OCI-LY7 (cell line): ENCODE measurements around the gene NCS1. TPM values are rescaled to one million over a fixed set of nuclear protein-coding genes. Genes with fewer than 3 reads are reported as not detected.

ENCODE experiments used
- BruUV-seq: library from RNA; stranded (reverse); fragments of 400-500 nt; replicated peaks from 2 replicates; lab custom pipeline; 2021; lab: Mats Ljungman, UMichigan
- CTCF ChIA-PET: fragments of 300-600 bp; sonication (Branson Sonifier 250); formaldehyde crosslinking; loops from one replicate; lab custom pipeline; 2022; ENCODE audit warnings: antibody characterized with exemption; ENCODE audit not compliant: unreplicated experiment; lab: Charles Lee
- POLR2A ChIA-PET: fragments of 300-600 bp; sonication (Branson Sonifier 250); formaldehyde crosslinking; loops from one replicate; lab custom pipeline; 2022; ENCODE audit warnings: antibody characterized with exemption; lab: Charles Lee
- DNase-seq: peaks from one replicate; pipeline ENCODE4 v3.0.0-alpha.2; 2015; ENCODE audit warnings: low spot score
- H2AFZ ChIP-seq: fragments of 200-600 bp; sonication (generic), shearing (Covaris generic); 2 replicates; pipeline ENCODE4 v1.6.1; 2014; ENCODE audit warnings: mild to moderate bottlenecking, antibody characterized with exemption, low read length, moderate library complexity
- H3K27ac ChIP-seq: fragments of 200-600 bp; sonication (generic); 2 replicates; pipeline ENCODE4 v1.5.1; 2014; ENCODE audit warnings: mixed run types, low read depth, mild to moderate bottlenecking, moderate library complexity, low read length, inconsistent platforms; ENCODE audit not compliant: poor library complexity, severe bottlenecking
- H3K36me3 ChIP-seq: fragments of 200-600 bp; sonication (generic); 2 replicates; pipeline ENCODE4 v1.6.1; 2014; ENCODE audit warnings: mild to moderate bottlenecking, antibody characterized with exemption, low read length, moderate library complexity, mixed read lengths; ENCODE audit not compliant: insufficient read depth
- H3K4me1 ChIP-seq: fragments of 200-600 bp; sonication (generic); 2 replicates; pipeline ENCODE4 v1.5.1; 2014; ENCODE audit warnings: mild to moderate bottlenecking, low read length; ENCODE audit not compliant: insufficient read depth, poor library complexity, severe bottlenecking
- H3K4me2 ChIP-seq: fragments of 200-600 bp; sonication (generic); 2 replicates; pipeline ENCODE4 v1.6.1; 2014; ENCODE audit warnings: mild to moderate bottlenecking, low read length
- H3K4me3 ChIP-seq: fragments of 200-600 bp; sonication (generic); 2 replicates; pipeline ENCODE4 v1.5.1; 2014; ENCODE audit warnings: mild to moderate bottlenecking, low read depth, low read length; ENCODE audit not compliant: poor library complexity, severe bottlenecking
- H3K79me2 ChIP-seq: fragments of 200-600 bp; sonication (generic); 2 replicates; pipeline ENCODE4 v1.6.1; 2016; ENCODE audit warnings: low read depth, mild to moderate bottlenecking, low read length, moderate library complexity, mixed read lengths; ENCODE audit not compliant: insufficient read depth
- H3K9me2 ChIP-seq: fragments of 200-600 bp; sonication (generic); 2 replicates; pipeline ENCODE4 v1.6.1; 2016; ENCODE audit warnings: mild to moderate bottlenecking, low read length, mixed read lengths; ENCODE audit not compliant: insufficient read depth
- H3K9me3 ChIP-seq: fragments of 200-600 bp; sonication (generic); 2 replicates; pipeline ENCODE4 v1.6.1; 2014; ENCODE audit warnings: mild to moderate bottlenecking, mixed run types, low read length, mixed read lengths
- H4K20me1 ChIP-seq: fragments of 200-600 bp; sonication (generic); 2 replicates; pipeline ENCODE4 v1.6.1; 2014; ENCODE audit warnings: mild to moderate bottlenecking, antibody characterized with exemption, low read length, moderate library complexity, mixed read lengths; ENCODE audit not compliant: insufficient read depth
- EZH2phosphoT487 ChIP-seq: fragments of 200-600 bp; sonication (generic); IDR thresholded peaks from 2 replicates; pipeline ENCODE4 v1.6.1; 2018; ENCODE audit warnings: low read depth, borderline replicate concordance, mild to moderate bottlenecking, mixed run types, antibody characterized with exemption, low read length, moderate library complexity, mixed read lengths
- intact Hi-C: fragments of 100-400 bp; cut with micrococcal nuclease; formaldehyde crosslinking; loops from one replicate; pipeline ENCODE4 v1.10.0; 2022; ENCODE audit not compliant: unreplicated experiment
- total RNA-seq, 2 experiments: library from RNA; depleted of rRNA in 1 of 2; stranded (reverse); fragments of >200 nt in 1 of 2; shearing (Covaris generic) in 1 of 2; gene quantifications; 2 replicates each; pipeline ENCODE4 v1.2.3, GENCODE V29; 2014 to 2022
- TF ChIP-seq, protein P1 (sequence below): fragments of 200-600 bp; sonication (generic); conservative IDR thresholded peaks from 2 replicates; pipeline ENCODE4 v1.5.1; 2014; ENCODE audit warnings: mild to moderate bottlenecking, antibody characterized with exemption, low read length, moderate library complexity, mixed read lengths

NCS1 gene
- total RNA-seq, 2 experiments from 2014 or later, result not detected

DNA sequence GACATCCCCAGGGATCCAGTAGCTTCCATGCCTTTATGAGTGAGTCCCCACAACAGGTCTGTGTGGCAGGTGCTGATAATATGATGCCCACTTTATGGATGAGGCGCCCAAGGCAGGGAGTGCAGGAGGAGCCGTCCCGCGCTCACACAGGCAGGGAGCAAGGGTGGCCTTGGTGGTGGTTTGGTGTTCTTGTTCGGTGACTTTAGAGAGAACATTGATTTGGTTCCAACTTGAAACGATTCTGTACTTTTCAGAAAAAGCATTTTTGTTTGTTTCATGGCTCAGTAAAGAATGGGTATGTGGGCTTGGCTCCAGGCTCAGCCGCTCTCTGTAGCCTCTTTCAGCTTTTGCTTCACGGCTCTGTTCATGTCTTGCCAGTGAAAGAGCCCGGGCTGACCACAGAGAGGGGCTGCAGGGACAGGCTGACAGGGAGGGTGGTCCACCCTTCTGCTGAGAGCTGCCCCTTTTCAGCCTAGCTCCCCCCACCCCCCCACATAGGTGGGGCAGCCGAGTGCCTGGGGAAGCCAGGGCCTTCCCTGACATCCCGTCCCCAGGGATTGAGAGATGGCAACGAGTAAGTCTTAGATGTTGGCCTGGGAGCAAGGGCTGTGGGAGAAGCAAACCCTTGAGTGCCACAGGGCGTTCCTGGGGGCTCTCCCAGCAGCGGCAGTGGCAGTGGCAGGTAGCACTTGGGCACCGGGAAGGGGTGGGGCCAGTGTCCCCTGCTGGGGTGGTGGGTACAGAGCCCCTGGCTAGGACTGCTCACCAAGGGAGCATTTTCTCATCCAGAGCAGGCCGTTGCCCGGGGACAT lies 28.0 kb downstream of the NCS1 start:
- Histone ChIP-seq H3K9me3 (no peaks in the 10 kb centered on the region), H3K9me2 (no peaks in the 10 kb centered on the region), H2AFZ (no peak overlapping the region), H3K27ac (no peak overlapping the region), H4K20me1 (no peaks in the 10 kb centered on the region), H3K4me1 (no peaks in the 10 kb centered on the region), H3K36me3 (no peaks in the 10 kb centered on the region), H3K79me2 (no peaks in the 10 kb centered on the region), H3K4me2 (no peak overlapping the region), H3K4me3 (no peak overlapping the region)
- TF ChIP-seq EZH2phosphoT487, result no peak
- TF ChIP-seq, protein P1, sequence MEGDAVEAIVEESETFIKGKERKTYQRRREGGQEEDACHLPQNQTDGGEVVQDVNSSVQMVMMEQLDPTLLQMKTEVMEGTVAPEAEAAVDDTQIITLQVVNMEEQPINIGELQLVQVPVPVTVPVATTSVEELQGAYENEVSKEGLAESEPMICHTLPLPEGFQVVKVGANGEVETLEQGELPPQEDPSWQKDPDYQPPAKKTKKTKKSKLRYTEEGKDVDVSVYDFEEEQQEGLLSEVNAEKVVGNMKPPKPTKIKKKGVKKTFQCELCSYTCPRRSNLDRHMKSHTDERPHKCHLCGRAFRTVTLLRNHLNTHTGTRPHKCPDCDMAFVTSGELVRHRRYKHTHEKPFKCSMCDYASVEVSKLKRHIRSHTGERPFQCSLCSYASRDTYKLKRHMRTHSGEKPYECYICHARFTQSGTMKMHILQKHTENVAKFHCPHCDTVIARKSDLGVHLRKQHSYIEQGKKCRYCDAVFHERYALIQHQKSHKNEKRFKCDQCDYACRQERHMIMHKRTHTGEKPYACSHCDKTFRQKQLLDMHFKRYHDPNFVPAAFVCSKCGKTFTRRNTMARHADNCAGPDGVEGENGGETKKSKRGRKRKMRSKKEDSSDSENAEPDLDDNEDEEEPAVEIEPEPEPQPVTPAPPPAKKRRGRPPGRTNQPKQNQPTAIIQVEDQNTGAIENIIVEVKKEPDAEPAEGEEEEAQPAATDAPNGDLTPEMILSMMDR, result no peak
- POLR2A ChIA-PET, result no interaction called here
- no peak for DNase-seq
- CTCF ChIA-PET, result no interaction called here
- no TSS peak for BruUV-seq
- intact Hi-C loops, result no loop called here

DNA sequence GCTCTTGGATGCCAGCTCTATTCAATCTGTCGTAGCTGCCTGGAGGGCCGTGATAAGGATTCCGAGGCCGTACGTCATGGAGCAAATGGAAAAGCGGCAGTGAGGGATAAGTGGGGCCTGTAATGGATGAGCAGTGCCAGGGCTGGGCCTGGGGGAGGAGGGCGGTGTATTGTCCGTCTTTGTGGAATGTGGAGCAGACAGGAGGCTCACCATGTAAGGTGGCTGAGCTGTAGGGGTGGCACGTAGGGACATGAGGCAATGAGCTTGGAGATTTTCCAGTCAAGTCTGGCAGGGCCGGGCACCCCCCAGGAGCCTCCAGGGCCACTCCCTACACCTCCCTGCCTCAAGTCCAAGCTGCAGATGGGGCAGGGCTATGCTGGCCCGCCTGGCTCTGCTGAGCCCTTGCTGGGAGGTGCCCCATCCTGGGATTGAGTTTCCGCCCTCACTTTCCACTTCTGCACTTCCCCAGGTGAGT lies 29.2 kb downstream of the NCS1 start:
- no peaks in the 10 kb centered on the region for H3K4me1 ChIP-seq
- H3K36me3 ChIP-seq, result no peaks in the 10 kb centered on the region
- intact Hi-C loops, result no loop called here
- DNase-seq, result no peak
- H2AFZ ChIP-seq, result no peak overlapping the region
- no peaks in the 10 kb centered on the region for H3K79me2 ChIP-seq
- CTCF ChIA-PET, result no interaction called here
- H4K20me1 ChIP-seq, result no peaks in the 10 kb centered on the region
- no peaks in the 10 kb centered on the region for H3K9me3 ChIP-seq
- H3K27ac ChIP-seq, result no peak overlapping the region
- BruUV-seq, result no TSS peak
- H3K9me2 ChIP-seq, result no peaks in the 10 kb centered on the region
- TF ChIP-seq, protein P1, result no peak
- TF ChIP-seq EZH2phosphoT487, result no peak
- H3K4me3 ChIP-seq, result no peak overlapping the region
- POLR2A ChIA-PET, result no interaction called here
- H3K4me2 ChIP-seq, result no peak overlapping the region

DNA sequence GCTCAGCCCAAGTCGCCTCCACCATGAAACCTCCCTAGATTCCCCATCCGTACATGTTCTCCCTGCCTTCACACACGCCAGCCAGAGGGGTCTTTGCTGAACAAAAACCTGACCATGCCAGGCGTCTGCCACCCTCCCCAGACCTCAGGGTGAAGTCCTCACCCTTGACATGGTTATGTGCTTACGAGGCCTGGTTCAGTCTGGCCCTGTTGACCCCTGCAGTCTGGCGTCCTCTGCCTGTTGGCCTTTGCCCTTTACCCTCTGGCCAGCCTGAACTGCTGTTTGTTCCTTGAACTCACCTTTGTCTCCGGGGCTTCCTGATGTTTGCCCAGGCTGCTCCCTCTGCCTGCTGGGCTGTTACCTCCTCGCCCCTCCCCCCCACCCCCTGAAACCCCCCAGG lies 29.8 kb downstream of the NCS1 start:
- TF ChIP-seq, protein P1, result no peak
- POLR2A ChIA-PET, result no interaction called here
- no peak for DNase-seq
- no peaks in the 10 kb centered on the region for H4K20me1 ChIP-seq
- H3K9me3 ChIP-seq, result no peaks in the 10 kb centered on the region
- H3K4me2 ChIP-seq, result no peak overlapping the region
- no peak overlapping the region for H3K4me3 ChIP-seq
- intact Hi-C loops, result no loop called here
- H3K4me1 ChIP-seq, result no peaks in the 10 kb centered on the region
- H2AFZ ChIP-seq, result no peak overlapping the region
- CTCF ChIA-PET, result no interaction called here
- H3K9me2 ChIP-seq, result no peaks in the 10 kb centered on the region
- no TSS peak for BruUV-seq
- H3K27ac ChIP-seq, result no peak overlapping the region
- H3K79me2 ChIP-seq, result no peaks in the 10 kb centered on the region
- H3K36me3 ChIP-seq, result no peaks in the 10 kb centered on the region
